Upper lobe of right lung (tissue), 1 donor: ENCODE results near the gene TMEM94. TPM values are rescaled to one million over a fixed set of nuclear protein-coding genes. Genes with fewer than 3 reads are reported as not detected.

Experiments used
- ATAC-seq: fragments of 200-7000 bp; cut with Tn5 transposase; one replicate; pipeline ENCODE4 v1.9.1; 2020; ENCODE audit warnings: mild to moderate bottlenecking, moderate library complexity
- DNase-seq: peaks from one replicate; pipeline ENCODE4 v3.0.0-alpha.2; 2020
- H3K27ac ChIP-seq: fragments of 200-600 bp; one replicate; pipeline ENCODE4 v1.8.0; 2022
- H3K27me3 ChIP-seq: fragments of 200-600 bp; one replicate; pipeline ENCODE4 v1.8.0; 2022; ENCODE audit warnings: mild to moderate bottlenecking
- H3K36me3 ChIP-seq: fragments of 200-600 bp; one replicate; pipeline ENCODE4 v1.8.0; 2022
- H3K4me1 ChIP-seq: fragments of 200-600 bp; one replicate; pipeline ENCODE4 v1.8.0; 2022
- H3K4me3 ChIP-seq: fragments of 200-600 bp; one replicate; pipeline ENCODE4 v1.8.0; 2022; ENCODE audit warnings: mild to moderate bottlenecking
- H3K9me3 ChIP-seq: fragments of 200-600 bp; one replicate; pipeline ENCODE4 v1.8.0; 2022
- CTCF ChIP-seq: fragments of 200-600 bp; IDR thresholded peaks from one replicate; pipeline ENCODE4 v1.8.0; 2022; ENCODE audit warnings: antibody characterized with exemption
- intact Hi-C: fragments of 100-400 bp; cut with DNase I; formaldehyde crosslinking; loops from one replicate; pipeline ENCODE4 v1.11.0; 2022
- total RNA-seq: library from RNA; stranded (reverse); fragmentation: NEBNext Ultra II Directional; extraction: Animal tissue kit (Norgen Biotek cat#: 25700); gene quantifications from one replicate; pipeline ENCODE4 v1.2.1, GENCODE V29; 2021
- donor health status: DM: no; HTN: yes; CAD: no; lungs with severe emphysema.

TMEM94 gene
- total RNA-seq, 1 donor from 2014 or later = 79.1 TPM

GRCh38 chr17:75502721-75503329 lies 46.4 kb downstream of the TMEM94 start:
- Histone ChIP-seq H3K4me1 (no peaks in the 10 kb centered on the region), H3K36me3 (peaks cover 39% of the 10 kb centered on the region), H3K9me3 (no peaks in the 10 kb centered on the region), H3K27me3 (no peaks in the 10 kb centered on the region), H3K27ac (no peak overlapping the region), H3K4me3 (no peak overlapping the region)
- no peak for ATAC-seq
- intact Hi-C loops = no loop called here
- TF ChIP-seq CTCF = no peak
- no peak for DNase-seq

- Histone ChIP-seq H3K27me3 (no peaks in the 10 kb centered on the region), H3K4me1 (no peaks in the 10 kb centered on the region), H3K27ac (no peak overlapping the region), H3K9me3 (no peaks in the 10 kb centered on the region), H3K4me3 (no peak overlapping the region), H3K36me3 (peaks cover 39% of the 10 kb centered on the region)
- TF ChIP-seq CTCF = no peak
- intact Hi-C loops = no loop called here
- ATAC-seq (no peak), DNase-seq (no peak)
Measured at GRCh38 chr17:75503337-75503950, 47.0 kb downstream of the TMEM94 start.

- Histone ChIP-seq H3K27ac (no peak overlapping the region), H3K36me3 (peaks cover 39% of the 10 kb centered on the region), H3K4me3 (no peak overlapping the region), H3K27me3 (no peaks in the 10 kb centered on the region), H3K9me3 (no peaks in the 10 kb centered on the region), H3K4me1 (peaks cover 3% of the 10 kb centered on the region)
- no peak for TF ChIP-seq CTCF
- peak; percentile 64 for DNase-seq
- peak; percentile 4 for ATAC-seq
- intact Hi-C loops = no loop called here
Measured at GRCh38 chr17:75503976-75504346, 47.5 kb downstream of the TMEM94 start.

GRCh38 chr17:75504347-75505151 lies 48.1 kb downstream of the TMEM94 start:
- Histone ChIP-seq H3K4me3 (no peak overlapping the region), H3K9me3 (no peaks in the 10 kb centered on the region), H3K36me3 (peaks cover 34% of the 10 kb centered on the region), H3K27me3 (no peaks in the 10 kb centered on the region), H3K27ac (no peak overlapping the region), H3K4me1 (peaks cover 6% of the 10 kb centered on the region)
- DNase-seq = peak; percentile 70
- intact Hi-C loops = no loop called here
- ATAC-seq = peak; percentile 55
- TF ChIP-seq CTCF = peak; percentile 57

GRCh38 chr17:75505152-75505409 lies 48.6 kb downstream of the TMEM94 start:
- Histone ChIP-seq H3K27me3 (no peaks in the 10 kb centered on the region), H3K27ac (no peak overlapping the region), H3K9me3 (no peaks in the 10 kb centered on the region), H3K4me1 (peaks cover 6% of the 10 kb centered on the region), H3K4me3 (no peak overlapping the region), H3K36me3 (peaks cover 29% of the 10 kb centered on the region)
- intact Hi-C loops = no loop called here
- TF ChIP-seq CTCF = no peak
- DNase-seq (peak; percentile 55), ATAC-seq (no peak)
